Gastroesophageal sphincter (tissue), 4 donors: Measurements from ENCODE around the gene HTR3E. TPM values are rescaled to one million over a fixed set of nuclear protein-coding genes. Genes with fewer than 3 reads are reported as not detected.
"Not testable (repeated sequence)": the region's sequence is repeated elsewhere in the genome, so short reads cannot be mapped to it uniquely, and the experiment has no call there.

ENCODE experiments used
- ATAC-seq: fragments of 150-250 bp; one replicate; pipeline ENCODE4 v1.9.1; 2016; ENCODE audit warnings: mild to moderate bottlenecking, moderate library complexity
- H3K27ac ChIP-seq, 4 donors: fragments of 200-600 bp; sonication (generic) in 3 of 4; 1 replicate in 3 of 4; 2 replicates in 1 of 4; pipeline ENCODE4 v1.5.1; 2016 to 2019
- H3K27me3 ChIP-seq: fragments of 200-600 bp; sonication (generic); one replicate; pipeline ENCODE4 v1.5.1; 2019
- H3K36me3 ChIP-seq, 2 donors: fragments of 200-600 bp; sonication (generic); one replicate each; pipeline ENCODE4 v1.5.1; 2019; ENCODE audit warnings: control low read depth in 1 of 2
- H3K4me1 ChIP-seq, 3 donors: fragments of 200-600 bp; sonication (generic); 1 replicate in 2 of 3; 2 replicates in 1 of 3; pipeline ENCODE4 v1.5.1; 2016 to 2019; ENCODE audit warnings: control low read depth in 2 of 3
- H3K4me3 ChIP-seq, 2 donors: fragments of 200-600 bp; sonication (generic); one replicate each; pipeline ENCODE4 v1.5.1; 2019; ENCODE audit warnings: mild to moderate bottlenecking in 1 of 2, moderate library complexity in 1 of 2
- H3K9me3 ChIP-seq, 3 donors: fragments of 200-600 bp; sonication (generic); one replicate each; pipeline ENCODE4 v1.5.1; 2017 to 2019; ENCODE audit warnings: control low read depth in 2 of 3
- CTCF ChIP-seq, 4 experiments: fragments of 200-600 bp in 2 of 4; fragments of 450-650 bp in 2 of 4; sonication (generic) in 1 of 4; IDR thresholded peaks; one replicate each; pipeline ENCODE4 v1.5.1; 2017 to 2019; ENCODE audit warnings: antibody characterized with exemption in 4 of 4, mild to moderate bottlenecking in 2 of 4, moderate library complexity in 2 of 4
- EP300 ChIP-seq: sonication (generic); formaldehyde crosslinking; IDR thresholded peaks from one replicate; pipeline ENCODE4 v1.6.1; 2017; ENCODE audit warnings: antibody characterized with exemption, mild to moderate bottlenecking
- POLR2A ChIP-seq, 2 donors: fragments of 450-650 bp; IDR thresholded peaks; one replicate each; pipeline ENCODE4 v1.6.1; 2017; ENCODE audit warnings: antibody characterized with exemption in 2 of 2, mild to moderate bottlenecking in 2 of 2, moderate library complexity in 1 of 2
- POLR2AphosphoS5 ChIP-seq: sonication (generic); formaldehyde crosslinking; IDR thresholded peaks from one replicate; pipeline ENCODE4 v1.6.1; 2017; ENCODE audit warnings: antibody characterized with exemption
- WGBS, 2 donors: methylation state at CpG; one replicate each; pipeline ENCODE4 v1.1.5; 2018; ENCODE audit warnings: low coverage in 1 of 2; 5-methylcytosine and 5-hydroxymethylcytosine counted together
- total RNA-seq, 4 donors: library from RNA; depleted of rRNA; stranded (reverse); fragments of >200 nt; gene quantifications; one replicate each; pipeline ENCODE4 v1.1.0, GENCODE V29; 2016

Gene HTR3E
- total RNA-seq, 4 donors from 2014 or later = not detected

- WGBS, 2 donors = 43 to 60% methylated on average over 2 to 3 of the region's 7 CpGs
- no peaks in the 10 kb centered on the region for H3K36me3 ChIP-seq
- no peaks in the 10 kb centered on the region for H3K9me3 ChIP-seq
- no peaks in the 10 kb centered on the region for H3K4me1 ChIP-seq
- H3K27ac ChIP-seq = no peak overlapping the region
- no peak for TF ChIP-seq CTCF (IDR thresholded peaks at IDR 0.05)
- TF ChIP-seq POLR2AphosphoS5 = no peak
- no peak for TF ChIP-seq EP300
- TF ChIP-seq POLR2A (IDR thresholded peaks at IDR 0.05) = no peak
- H3K27me3 ChIP-seq = peaks cover 8% of the 10 kb centered on the region
- no peak for ATAC-seq
- H3K4me3 ChIP-seq = no peak overlapping the region
These were observed 37.4 kb upstream of the HTR3E start for GRCh38 chr3:184059424-184059823.

DNA sequence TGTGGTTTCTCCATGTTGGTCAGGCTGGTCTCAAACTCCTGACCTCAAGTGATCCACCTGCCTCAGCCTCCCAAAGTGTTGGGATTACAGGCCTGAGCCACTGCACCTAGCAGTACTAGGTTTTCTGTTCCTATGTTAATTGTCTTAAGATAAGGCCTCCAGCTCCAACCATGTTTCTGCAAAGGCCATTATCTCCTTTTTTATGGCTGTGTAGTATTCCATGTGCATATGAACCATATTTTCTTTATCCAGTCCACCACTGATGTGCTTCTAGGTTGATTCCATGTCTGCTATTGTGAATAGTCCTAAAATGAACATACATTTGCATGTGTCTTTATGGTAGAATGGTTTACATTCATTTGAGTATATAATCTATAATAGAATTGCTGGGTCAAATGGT is 34.2 kb upstream of the HTR3E start:
- H3K27me3 ChIP-seq = peaks cover 4% of the 10 kb centered on the region
- no peak overlapping the region for H3K4me3 ChIP-seq
- no peak overlapping the region for H3K27ac ChIP-seq
- no peaks in the 10 kb centered on the region for H3K4me1 ChIP-seq
- no peaks in the 10 kb centered on the region for H3K36me3 ChIP-seq
- TF ChIP-seq POLR2A (IDR thresholded peaks at IDR 0.05) (no peak), EP300 (no peak), POLR2AphosphoS5 (no peak), CTCF (IDR thresholded peaks at IDR 0.05) (no peak)
- no peak for ATAC-seq
- no peaks in the 10 kb centered on the region for H3K9me3 ChIP-seq

DNA sequence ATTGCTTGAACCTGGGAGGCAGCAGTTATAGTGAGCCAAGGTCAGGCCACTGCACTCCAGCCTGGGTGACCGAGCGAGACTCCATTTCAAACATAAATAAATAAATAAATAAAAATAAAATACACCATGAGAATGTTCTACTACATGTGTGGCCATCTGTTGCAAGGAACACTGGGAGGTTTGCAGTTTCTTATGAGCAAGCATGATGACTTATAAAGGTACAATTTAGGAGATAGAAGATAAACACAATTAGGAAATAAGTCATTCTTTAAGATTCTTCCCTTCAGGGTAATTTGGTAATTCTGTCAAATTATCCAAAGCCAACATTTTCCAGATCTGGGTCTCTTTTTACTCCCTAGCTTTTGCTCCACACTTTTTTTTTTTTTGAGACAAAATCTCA is 30.7 kb upstream of the HTR3E start:
- no peak for ATAC-seq
- H3K4me1 ChIP-seq = no peaks in the 10 kb centered on the region
- H3K9me3 ChIP-seq = no peaks in the 10 kb centered on the region
- TF ChIP-seq EP300 (no peak), POLR2A (IDR thresholded peaks at IDR 0.05) (no peak), POLR2AphosphoS5 (no peak), CTCF (IDR thresholded peaks at IDR 0.05) (no peak)
- no peak overlapping the region for H3K4me3 ChIP-seq
- no peak overlapping the region for H3K27ac ChIP-seq
- H3K27me3 ChIP-seq = peaks cover 4% of the 10 kb centered on the region
- WGBS, 2 donors = 75 to 82% methylated on average over 2 of the region's 2 CpGs
- no peaks in the 10 kb centered on the region for H3K36me3 ChIP-seq

DNA sequence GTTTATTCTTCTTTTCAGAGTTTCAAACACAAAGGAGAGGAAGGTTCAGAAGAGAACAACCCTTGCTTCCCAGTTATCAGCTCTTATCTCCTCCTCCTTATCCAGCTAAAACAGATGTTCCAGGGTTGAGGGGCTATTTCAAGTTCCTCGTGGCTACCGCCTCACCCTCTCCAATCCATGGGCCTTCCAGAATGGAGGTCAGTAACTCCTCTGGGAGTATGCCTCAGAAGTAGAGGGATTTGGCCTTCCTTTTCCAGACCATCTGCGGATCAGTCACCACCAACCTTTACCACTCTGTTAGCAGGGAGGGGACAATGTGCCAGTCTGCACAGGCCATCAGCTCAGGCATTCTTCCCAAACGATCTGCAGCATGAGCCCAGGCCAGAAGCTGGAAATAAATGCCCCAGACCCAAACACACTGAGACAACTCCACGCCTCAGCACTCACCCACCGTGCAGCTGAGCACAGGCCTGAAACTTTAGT is 29.2 kb upstream of the HTR3E start:
- 57 to 83% methylated on average over 2 of the region's 6 CpGs for WGBS, 2 donors
- TF ChIP-seq CTCF (IDR thresholded peaks at IDR 0.05) (no peak), EP300 (no peak), POLR2AphosphoS5 (no peak), POLR2A (IDR thresholded peaks at IDR 0.05) (no peak)

GRCh38 chr3:184068344-184068743 is 28.5 kb upstream of the HTR3E start:
- no peak overlapping the region for H3K4me3 ChIP-seq
- H3K36me3 ChIP-seq = no peaks in the 10 kb centered on the region
- no peak overlapping the region for H3K27ac ChIP-seq
- no peaks in the 10 kb centered on the region for H3K4me1 ChIP-seq
- WGBS, 2 donors = 71 to 93% methylated on average over 1 to 2 of the region's 5 CpGs
- H3K9me3 ChIP-seq = no peaks in the 10 kb centered on the region
- H3K27me3 ChIP-seq = peaks cover 4% of the 10 kb centered on the region
- ATAC-seq = no peak
- TF ChIP-seq POLR2AphosphoS5 (no peak), POLR2A (IDR thresholded peaks at IDR 0.05) (no peak), CTCF (IDR thresholded peaks at IDR 0.05) (no peak), EP300 (no peak)

More for the DNA sequence above, 29.2 kb upstream of the HTR3E start:
- no peak overlapping the region for H3K4me3 ChIP-seq
- ATAC-seq = no peak
- peaks cover 4% of the 10 kb centered on the region for H3K27me3 ChIP-seq
- no peaks in the 10 kb centered on the region for H3K4me1 ChIP-seq
- H3K27ac ChIP-seq = no peak overlapping the region
- no peaks in the 10 kb centered on the region for H3K36me3 ChIP-seq
- H3K9me3 ChIP-seq = no peaks in the 10 kb centered on the region

DNA sequence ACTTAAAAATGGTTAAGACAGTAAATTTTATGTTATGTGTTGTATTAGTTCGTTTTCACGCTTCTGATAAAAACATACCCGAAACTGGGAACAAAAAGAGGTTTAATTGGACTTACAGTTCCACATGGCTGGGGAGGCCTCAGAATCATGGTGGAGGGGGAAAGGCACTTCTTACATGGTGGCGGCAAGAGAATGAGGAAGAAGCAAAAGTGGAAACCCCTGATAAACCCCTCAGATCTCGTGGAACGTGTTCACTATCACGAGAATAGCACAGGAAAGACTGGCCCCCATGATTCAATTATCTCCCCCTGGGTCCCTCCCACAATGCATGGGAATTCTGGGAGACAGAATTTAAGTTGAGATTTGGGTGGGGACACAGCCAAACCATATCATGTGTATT is 25.7 kb upstream of the HTR3E start:
- H3K27me3 ChIP-seq, H3K9me3 ChIP-seq, ATAC-seq, H3K27ac ChIP-seq, H3K4me3 ChIP-seq, H3K36me3 ChIP-seq, H3K4me1 ChIP-seq: not testable (repeated sequence)
- 89 to 93% methylated on average over 7 of the region's 7 CpGs for WGBS, 2 donors
